Measurements from ENCODE around the gene NOL12. TPM values are rescaled to one million over a fixed set of nuclear protein-coding genes. Genes with fewer than 3 reads are reported as not detected.
A peak's percentile ranks its signal among the peaks of the same experiment; 100 is the strongest.

The NOL12 gene, protein sequence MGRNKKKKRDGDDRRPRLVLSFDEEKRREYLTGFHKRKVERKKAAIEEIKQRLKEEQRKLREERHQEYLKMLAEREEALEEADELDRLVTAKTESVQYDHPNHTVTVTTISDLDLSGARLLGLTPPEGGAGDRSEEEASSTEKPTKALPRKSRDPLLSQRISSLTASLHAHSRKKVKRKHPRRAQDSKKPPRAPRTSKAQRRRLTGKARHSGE
- total RNA-seq, result 10 to 100 TPM; 31.3 to 36.3 TPM

DNA sequence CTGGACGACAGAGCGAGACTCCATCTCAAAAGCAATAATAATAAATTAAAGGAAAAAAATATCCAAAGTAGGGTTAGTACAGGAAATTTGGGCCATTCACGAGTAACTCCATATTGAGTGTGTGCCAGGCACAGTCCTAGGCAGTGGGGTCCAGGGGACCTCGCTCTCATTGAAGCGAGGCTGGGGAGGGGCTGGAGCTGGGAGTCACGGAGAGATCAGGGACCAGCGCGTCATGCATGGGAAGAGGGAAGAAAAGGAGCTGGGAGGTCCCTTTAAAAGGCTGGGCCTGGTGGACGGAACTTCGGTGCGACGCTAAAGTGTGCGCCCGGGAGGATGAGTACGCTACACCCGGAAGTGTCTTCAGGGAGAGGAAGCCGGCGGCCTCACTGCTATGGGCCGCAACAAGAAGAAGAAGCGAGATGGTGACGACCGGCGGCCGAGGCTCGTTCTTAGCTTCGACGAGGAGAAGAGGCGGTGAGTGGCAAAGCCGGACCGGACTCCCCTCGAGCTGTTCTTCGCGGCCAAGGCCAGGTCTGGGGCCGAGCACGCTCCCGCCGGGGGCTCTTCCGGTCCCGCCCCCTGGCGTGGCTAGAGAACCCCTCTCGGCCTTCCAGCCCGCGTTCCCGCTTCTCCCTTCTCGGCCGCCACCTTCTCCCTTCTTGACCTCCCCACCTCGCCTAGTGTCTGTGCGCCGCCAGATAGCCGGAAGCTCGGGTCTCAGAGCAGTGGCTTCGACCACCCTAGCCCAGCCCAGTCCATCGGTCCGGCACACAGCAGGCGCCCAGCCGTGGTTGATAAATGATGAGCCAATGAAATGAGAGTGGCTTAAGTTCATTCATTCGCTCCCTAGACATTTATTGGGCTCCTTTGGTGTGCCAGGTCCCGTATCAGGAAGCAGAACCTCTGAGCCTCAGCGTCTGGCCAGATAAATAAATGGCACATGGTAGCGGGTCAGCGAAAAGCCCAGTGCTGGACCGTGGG, at the start of gene NOL12:
Gene NOL12 (plus strand): TSS at position 342 of the 981 bp plus-strand sequence. CDS start 50 bp downstream, at position 392.
- Mint-ChIP-seq H3K36me3 (ENCODE audit: insufficient read depth in 2 of 2) (peaks cover 2 to 5% of the 10 kb centered on the region in 2 donors), H3K27ac (peak within 1 kb of the TSS; percentile 68), H3K4me1 (ENCODE audit: low read depth) (peaks cover 33% of the 10 kb centered on the region), H3K27me3 (ENCODE audit: low read depth) (no peaks in the 10 kb centered on the region), H3K4me3 (peak within 1 kb of the TSS; percentile 98), H3K9me3 (no peaks in the 10 kb centered on the region)
- peak; percentile 82 to 83 for DNase-seq
- peak; percentile 91 to 93 for ATAC-seq (replicated peaks in 1 of 2)

DNA sequence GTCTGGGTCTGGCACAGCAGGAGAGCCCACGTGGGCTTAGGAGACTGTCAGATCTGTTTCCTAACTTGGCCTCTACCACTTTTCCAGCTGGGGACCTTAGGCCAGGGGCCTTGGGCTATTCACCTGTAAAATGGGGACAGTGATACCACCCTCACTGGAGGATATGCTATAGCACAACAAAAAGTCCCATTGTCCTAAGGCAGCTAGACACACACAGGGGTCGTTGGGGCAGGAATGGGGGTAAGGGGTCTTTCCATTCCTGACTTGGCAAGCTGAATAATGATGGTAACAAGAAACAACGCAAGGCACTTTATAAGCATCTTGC, 49.2 kb upstream of the NOL12 start:
- H3K4me3 Mint-ChIP-seq, result peak overlapping the region in 1 of 2 donors; percentile 29
- peaks cover 65% of the 10 kb centered on the region for H3K4me1 Mint-ChIP-seq (ENCODE audit: low read depth)
- H3K27me3 Mint-ChIP-seq (ENCODE audit: low read depth), result no peaks in the 10 kb centered on the region
- H3K9me3 Mint-ChIP-seq, result no peaks in the 10 kb centered on the region
- ATAC-seq (replicated peaks in 1 of 2) (no peak), DNase-seq (no peak)
- H3K27ac Mint-ChIP-seq, result peak overlapping the region; percentile 18
- H3K36me3 Mint-ChIP-seq (ENCODE audit: insufficient read depth in 2 of 2), result peaks cover 1% of the 10 kb centered on the region in 2 donors

DNA sequence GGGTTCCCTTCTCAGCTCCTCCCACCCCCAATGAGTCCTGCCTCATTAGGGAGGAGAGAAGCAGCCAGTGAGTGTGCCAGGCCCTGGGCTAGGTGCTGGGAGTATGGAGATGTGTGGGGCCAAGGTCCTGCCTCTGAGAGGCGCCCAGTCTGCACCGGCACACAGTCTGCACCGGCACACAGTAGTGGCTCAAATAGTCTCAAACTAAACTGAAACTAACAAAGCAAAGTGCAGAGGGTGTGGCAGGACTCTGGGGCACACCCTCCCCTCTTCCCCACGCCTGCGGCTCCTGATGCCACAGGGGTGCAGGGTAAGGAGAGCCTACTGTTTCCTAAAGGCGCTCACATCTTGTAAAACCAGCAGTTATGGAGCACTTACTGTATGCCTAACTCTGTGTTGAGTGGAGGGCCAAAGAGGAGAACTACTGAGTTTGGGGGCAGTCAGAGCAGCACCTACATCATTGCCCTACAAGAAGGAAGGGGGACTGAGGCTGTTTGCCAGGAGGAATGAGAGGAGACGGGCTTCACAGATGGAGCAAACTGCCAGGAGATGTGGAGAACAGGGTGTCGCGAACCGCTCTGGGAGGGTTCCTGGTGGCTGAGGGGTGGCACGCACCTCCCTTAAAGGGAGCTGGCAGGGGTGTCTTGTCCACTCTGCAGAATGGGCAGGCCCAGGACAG, 47.6 kb upstream of the NOL12 start:
- ATAC-seq (replicated peaks in 1 of 2) (peak; percentile 20 to 34), DNase-seq (peak; percentile 28 to 33)
- H3K4me1 Mint-ChIP-seq (ENCODE audit: low read depth), result peaks cover 61% of the 10 kb centered on the region
- H3K27me3 Mint-ChIP-seq (ENCODE audit: low read depth), result no peaks in the 10 kb centered on the region
- H3K9me3 Mint-ChIP-seq, result no peaks in the 10 kb centered on the region
- peaks cover 4 to 8% of the 10 kb centered on the region in 2 donors for H3K36me3 Mint-ChIP-seq (ENCODE audit: insufficient read depth in 2 of 2)
- H3K4me3 Mint-ChIP-seq, result peak overlapping the region; percentile 87 to 95
- peak overlapping the region; percentile 94 for H3K27ac Mint-ChIP-seq

DNA sequence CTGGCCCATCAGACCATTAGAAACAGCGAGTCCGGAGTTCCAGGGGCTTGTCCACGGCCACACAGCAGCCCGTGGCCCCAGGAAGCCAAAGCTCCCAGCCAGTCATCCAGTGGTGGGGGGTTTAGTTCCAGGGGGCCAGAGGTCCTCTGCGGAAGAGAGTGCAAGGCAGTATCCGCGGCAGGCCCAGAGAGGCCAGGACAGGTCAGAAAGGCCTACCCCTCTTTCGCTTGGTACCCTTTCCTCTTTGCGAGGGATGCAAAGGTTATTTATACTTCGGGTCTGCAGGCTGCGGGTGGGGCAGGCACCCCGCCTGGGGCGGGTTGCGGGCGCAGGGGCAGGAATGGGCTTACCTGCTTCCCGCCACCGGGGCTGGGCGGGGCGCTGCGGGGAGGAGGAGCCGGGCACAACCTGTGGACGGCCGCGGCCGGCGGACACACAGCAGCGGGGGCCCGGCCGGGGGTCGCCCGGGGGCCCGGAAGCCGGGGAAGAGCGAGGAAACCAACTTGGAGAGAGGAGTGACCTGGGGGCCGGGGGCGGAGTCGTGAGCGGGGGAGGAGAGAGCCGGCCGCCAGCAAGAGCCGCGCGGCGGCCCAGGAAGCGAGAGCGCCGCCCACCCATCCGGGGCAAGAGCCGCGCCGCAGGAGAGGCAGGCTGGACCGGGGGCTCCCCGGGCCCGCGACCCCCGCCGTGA, 46.9 kb upstream of the NOL12 start, which contains the start of gene SH3BP1:
Gene SH3BP1 (plus strand): TSS at position 600 of the 691 bp plus-strand sequence. CDS start 119 bp downstream, outside the sequence.
- H3K27ac Mint-ChIP-seq, result peak within 1 kb of the TSS; percentile 94
- H3K27me3 Mint-ChIP-seq (ENCODE audit: low read depth), result no peaks in the 10 kb centered on the region
- ATAC-seq (replicated peaks in 1 of 2) (peak; percentile 56 to 63), DNase-seq (peak; percentile 75 to 77)
- no peaks in the 10 kb centered on the region for H3K9me3 Mint-ChIP-seq
- H3K36me3 Mint-ChIP-seq (ENCODE audit: insufficient read depth in 2 of 2), result peaks cover 5 to 10% of the 10 kb centered on the region in 2 donors
- peaks cover 60% of the 10 kb centered on the region for H3K4me1 Mint-ChIP-seq (ENCODE audit: low read depth)
- peak within 1 kb of the TSS; percentile 87 to 95 for H3K4me3 Mint-ChIP-seq

DNA sequence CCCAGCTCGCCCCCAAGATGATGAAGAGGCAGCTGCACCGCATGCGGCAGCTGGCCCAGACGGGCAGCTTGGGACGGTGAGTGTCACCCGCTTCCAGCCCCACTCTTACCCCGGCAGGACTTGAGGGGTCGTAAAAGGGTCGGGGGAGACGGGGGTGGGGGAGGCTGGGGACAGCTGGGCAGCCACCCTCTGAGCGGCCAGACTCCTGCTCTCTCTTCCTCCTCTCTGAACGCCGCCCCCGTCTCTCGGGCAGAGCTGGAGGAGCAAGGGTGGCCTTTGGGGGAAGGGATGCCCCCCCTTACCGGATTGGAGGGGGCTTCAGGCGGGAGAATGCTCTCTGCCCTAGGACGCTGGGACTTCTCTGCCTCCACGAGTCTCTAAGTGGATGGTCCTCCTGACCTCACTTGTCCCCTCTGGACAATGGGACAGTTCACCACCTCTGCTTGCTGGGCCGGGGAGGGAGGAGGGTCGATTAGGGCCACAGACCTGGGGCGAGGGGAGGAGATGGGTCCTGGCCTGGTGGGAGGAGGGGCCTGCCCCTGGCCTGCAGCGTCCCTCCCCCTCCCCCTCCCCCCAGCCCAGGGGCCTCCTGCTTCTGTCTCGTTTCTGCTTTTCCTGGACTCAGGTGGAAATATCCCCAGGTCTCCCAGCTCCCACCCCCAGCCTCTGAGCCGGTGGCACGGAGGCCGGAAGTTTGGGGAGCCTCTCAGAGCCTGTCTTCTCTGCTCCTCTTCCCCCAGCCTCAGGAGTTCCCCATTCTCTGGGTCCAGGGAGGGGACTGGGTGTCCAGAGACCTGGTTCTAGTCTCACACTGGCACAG, 46.2 kb upstream of the NOL12 start:
- Mint-ChIP-seq H3K36me3 (ENCODE audit: insufficient read depth in 2 of 2) (peaks cover 5 to 13% of the 10 kb centered on the region in 2 donors), H3K4me1 (ENCODE audit: low read depth) (peaks cover 56% of the 10 kb centered on the region), H3K27ac (peak overlapping the region; percentile 94), H3K9me3 (no peaks in the 10 kb centered on the region), H3K27me3 (ENCODE audit: low read depth) (no peaks in the 10 kb centered on the region), H3K4me3 (peak overlapping the region; percentile 87 to 95)
- DNase-seq (peak; percentile 43 to 44), ATAC-seq (replicated peaks in 1 of 2) (peak in 1 of 2 donors; percentile 18)

DNA sequence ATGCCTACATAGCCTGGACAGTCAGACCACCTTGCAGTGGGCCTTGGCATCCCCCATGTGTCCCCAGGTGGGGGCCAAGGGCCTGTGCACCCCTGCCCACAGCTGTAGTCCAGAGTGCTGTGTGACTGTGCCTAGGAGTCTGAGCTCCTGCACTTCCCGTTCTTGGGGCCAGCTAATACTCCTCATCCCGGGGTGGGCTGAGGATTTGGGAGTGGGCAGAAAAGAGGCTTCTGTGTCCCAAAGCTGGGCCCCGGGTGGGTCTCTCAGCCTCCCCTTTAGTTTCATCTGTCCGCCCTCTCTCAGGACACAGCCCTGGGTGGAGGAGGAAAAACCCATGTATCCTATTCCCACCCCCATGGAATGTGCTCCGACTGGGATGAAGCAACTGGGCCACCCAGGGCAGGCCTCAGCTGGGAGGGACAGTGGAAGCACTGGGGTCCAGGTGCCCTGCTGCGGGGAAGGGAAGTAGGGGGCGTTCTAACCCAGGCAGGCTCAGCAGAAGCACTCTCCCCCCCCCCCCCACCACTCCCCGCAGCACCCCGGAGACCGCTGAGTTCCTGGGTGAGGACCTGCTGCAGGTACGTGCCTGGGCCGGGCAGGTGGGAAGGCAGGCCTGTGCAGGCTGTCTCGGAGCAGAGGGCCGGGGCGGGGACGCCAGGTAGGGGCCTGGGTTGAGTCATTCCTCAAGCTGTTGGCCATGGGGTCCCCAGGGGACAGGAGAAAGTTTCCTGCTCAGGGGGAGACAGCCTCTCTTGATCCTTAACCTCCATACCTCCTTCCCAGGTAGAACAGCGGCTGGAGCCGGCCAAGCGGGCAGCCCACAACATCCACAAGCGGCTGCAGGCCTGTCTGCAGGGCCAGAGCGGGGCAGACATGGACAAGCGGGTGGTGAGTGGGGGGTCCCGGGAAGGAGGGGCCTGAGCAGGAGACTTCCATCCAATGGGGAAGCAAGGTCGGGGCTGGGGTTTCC, 45.3 kb upstream of the NOL12 start:
- H3K4me1 Mint-ChIP-seq (ENCODE audit: low read depth), result peaks cover 51% of the 10 kb centered on the region
- H3K36me3 Mint-ChIP-seq (ENCODE audit: insufficient read depth in 2 of 2), result peaks cover 5 to 14% of the 10 kb centered on the region in 2 donors
- H3K27ac Mint-ChIP-seq, result peak overlapping the region; percentile 94
- no peaks in the 10 kb centered on the region for H3K9me3 Mint-ChIP-seq
- H3K27me3 Mint-ChIP-seq (ENCODE audit: low read depth), result no peaks in the 10 kb centered on the region
- H3K4me3 Mint-ChIP-seq, result peak overlapping the region; percentile 87 to 95
- no peak for DNase-seq
- peak in 1 of 2 donors; percentile 3 for ATAC-seq (replicated peaks in 1 of 2)

DNA sequence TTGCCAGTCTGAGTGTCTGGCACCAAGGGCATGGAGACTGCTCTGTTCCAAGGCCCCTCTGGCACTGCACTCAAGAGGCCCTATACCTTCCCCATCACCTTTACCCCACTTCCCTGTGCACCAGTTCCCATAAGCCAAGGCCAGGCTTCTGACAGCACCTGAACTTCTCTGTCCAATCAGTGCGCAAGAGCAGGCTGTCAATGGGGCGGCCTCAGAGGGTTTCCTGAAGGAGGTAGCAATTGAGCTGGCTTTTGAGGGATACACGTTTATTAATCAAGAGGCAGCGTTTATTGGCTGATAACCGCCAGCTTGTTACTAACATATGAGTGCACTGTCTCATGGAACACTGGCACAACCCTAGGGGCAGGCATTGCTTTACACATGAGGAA, 44.6 kb upstream of the NOL12 start:
- Mint-ChIP-seq H3K27me3 (ENCODE audit: low read depth) (no peaks in the 10 kb centered on the region), H3K27ac (peak overlapping the region; percentile 33), H3K4me1 (ENCODE audit: low read depth) (peaks cover 44% of the 10 kb centered on the region), H3K9me3 (no peaks in the 10 kb centered on the region), H3K4me3 (peak overlapping the region; percentile 87 to 95), H3K36me3 (ENCODE audit: insufficient read depth in 2 of 2) (peaks cover 5 to 15% of the 10 kb centered on the region in 2 donors)
- DNase-seq, result no peak
- no peak for ATAC-seq (replicated peaks in 1 of 2)

DNA sequence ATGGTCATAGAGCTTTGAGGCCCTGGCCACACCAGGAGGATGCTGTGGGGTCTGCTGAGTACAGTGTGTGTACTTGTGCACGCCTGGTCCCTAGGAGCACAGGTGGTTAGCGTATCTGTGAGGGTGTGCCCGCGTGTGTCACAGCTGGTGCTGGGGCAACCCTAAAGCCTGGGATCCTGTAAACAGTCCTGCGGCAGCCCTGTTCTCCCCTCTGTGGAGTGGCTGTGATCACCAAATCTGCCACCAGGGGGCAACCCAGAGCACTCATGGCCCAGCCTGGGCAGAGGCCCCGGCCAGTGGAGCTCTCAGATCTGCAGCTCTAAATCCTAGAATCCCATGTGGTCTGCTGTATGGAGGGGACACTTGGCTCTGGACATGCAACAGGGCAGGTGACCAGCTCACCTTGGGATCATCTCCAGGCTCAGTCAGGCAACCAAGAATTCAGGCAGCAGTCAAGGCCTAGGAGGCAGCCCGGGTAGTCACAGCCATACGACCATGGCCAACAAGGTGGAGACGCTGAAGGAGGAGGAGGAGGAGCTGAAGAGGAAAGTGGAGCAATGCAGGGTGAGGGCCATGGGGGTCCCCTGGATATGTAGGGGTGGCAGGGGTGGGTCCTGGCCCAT, 42.8 kb upstream of the NOL12 start:
- ATAC-seq (replicated peaks in 1 of 2), result peak; percentile 69 to 71
- Mint-ChIP-seq H3K4me1 (ENCODE audit: low read depth) (peaks cover 30% of the 10 kb centered on the region), H3K27me3 (ENCODE audit: low read depth) (no peaks in the 10 kb centered on the region), H3K4me3 (peak overlapping the region; percentile 42 to 45), H3K27ac (peak overlapping the region; percentile 90), H3K36me3 (ENCODE audit: insufficient read depth in 2 of 2) (peaks cover 5 to 18% of the 10 kb centered on the region in 2 donors), H3K9me3 (no peaks in the 10 kb centered on the region)
- DNase-seq, result peak; percentile 86 to 90

DNA sequence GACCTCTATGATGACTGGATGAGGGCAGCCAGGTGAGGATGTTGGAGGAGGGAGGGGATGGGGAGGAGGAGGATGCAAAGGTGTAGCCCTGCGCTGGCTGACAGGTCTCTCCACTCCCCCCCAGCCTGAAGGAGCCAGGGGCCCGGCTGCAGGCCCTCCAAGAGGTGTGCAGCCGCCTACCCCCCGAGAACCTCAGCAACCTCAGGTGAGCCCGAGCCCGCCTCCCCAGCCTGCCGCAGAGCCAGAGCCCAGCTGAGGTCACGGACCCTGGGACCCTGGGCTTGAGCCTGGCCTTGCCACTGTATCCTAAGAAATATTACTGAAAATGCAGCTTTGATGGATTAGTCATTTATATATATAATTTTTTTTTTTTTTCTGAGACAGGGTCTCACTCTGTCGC, 38.8 kb upstream of the NOL12 start:
- Mint-ChIP-seq H3K4me1 (ENCODE audit: low read depth) (peaks cover 23% of the 10 kb centered on the region), H3K4me3 (no peak overlapping the region), H3K27me3 (ENCODE audit: low read depth) (no peaks in the 10 kb centered on the region), H3K9me3 (no peaks in the 10 kb centered on the region), H3K36me3 (ENCODE audit: insufficient read depth in 2 of 2) (peaks cover 5 to 30% of the 10 kb centered on the region in 2 donors), H3K27ac (no peak overlapping the region)
- DNase-seq (no peak), ATAC-seq (replicated peaks in 1 of 2) (no peak)

DNA sequence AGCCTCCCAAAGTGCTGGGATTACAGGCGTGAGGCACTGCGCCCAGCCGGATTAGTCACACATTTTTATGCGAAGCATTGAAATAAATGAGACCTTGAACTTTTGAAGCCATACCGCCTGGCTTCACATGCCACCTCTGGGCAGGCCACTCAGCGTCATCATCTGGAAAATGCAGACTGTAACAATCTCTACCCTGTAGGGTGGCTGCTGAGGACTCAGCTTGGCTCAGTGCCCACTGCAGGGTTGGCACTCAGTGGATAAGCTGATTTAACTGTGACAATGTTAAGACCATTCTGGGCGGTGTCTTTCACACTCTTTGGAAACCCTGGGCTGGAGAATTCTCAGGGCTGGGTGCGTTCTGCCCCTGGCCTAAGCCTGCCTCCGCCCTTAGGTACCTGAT, 38.2 kb upstream of the NOL12 start:
- Mint-ChIP-seq H3K36me3 (ENCODE audit: insufficient read depth in 2 of 2) (peaks cover 5 to 30% of the 10 kb centered on the region in 2 donors), H3K4me1 (ENCODE audit: low read depth) (peaks cover 17% of the 10 kb centered on the region), H3K27me3 (ENCODE audit: low read depth) (no peaks in the 10 kb centered on the region), H3K4me3 (no peak overlapping the region), H3K27ac (no peak overlapping the region), H3K9me3 (no peaks in the 10 kb centered on the region)
- no peak for ATAC-seq (replicated peaks in 1 of 2)
- DNase-seq, result no peak

Measured in activated T-cell treated with anti-CD3 and anti-CD28 coated beads, Interleukin-2, amount 50 U/mL, for 72 hours (primary cell).